GM23248 (cell line): ENCODE data around the gene CA12. TPM values are rescaled to one million over a fixed set of nuclear protein-coding genes. Genes with fewer than 3 reads are reported as not detected.

Experiments
- DNase-seq: peaks from one replicate; pipeline ENCODE4 v3.0.0-alpha.2; 2015
- H2AFZ ChIP-seq: fragments of 200-600 bp; sonication (generic); 2 replicates; pipeline ENCODE4 v1.6.1; 2016; ENCODE audit warnings: antibody characterized with exemption
- H3F3A ChIP-seq: fragments of 200-600 bp; sonication (generic); 2 replicates; pipeline ENCODE4 v1.6.1; 2016; ENCODE audit warnings: mild to moderate bottlenecking, antibody characterized with exemption, mixed run types; ENCODE audit not compliant: insufficient read depth
- H3K27ac ChIP-seq: fragments of 200-600 bp; sonication (generic); 2 replicates; pipeline ENCODE4 v1.5.1; 2016; ENCODE audit warnings: mild to moderate bottlenecking
- H3K27me3 ChIP-seq: fragments of 200-600 bp; sonication (generic); replicated peaks from 2 replicates; pipeline ENCODE4 v1.6.1; 2016; ENCODE audit warnings: mild to moderate bottlenecking; ENCODE audit not compliant: insufficient read depth
- H3K36me3 ChIP-seq: fragments of 200-600 bp; sonication (generic); 2 replicates; pipeline ENCODE4 v1.6.1; 2016; ENCODE audit warnings: low read depth, mild to moderate bottlenecking
- H3K4me1 ChIP-seq: fragments of 200-600 bp; sonication (generic); 2 replicates; pipeline ENCODE4 v1.6.1; 2016; ENCODE audit warnings: mild to moderate bottlenecking; ENCODE audit not compliant: insufficient read depth
- H3K4me2 ChIP-seq: fragments of 200-600 bp; sonication (generic); one replicate; pipeline ENCODE4 v1.6.1; 2016; ENCODE audit warnings: mild to moderate bottlenecking; ENCODE audit not compliant: unreplicated experiment
- H3K4me3 ChIP-seq: fragments of 200-600 bp; sonication (generic); 2 replicates; pipeline ENCODE4 v1.5.1; 2016; ENCODE audit warnings: mild to moderate bottlenecking
- H3K79me2 ChIP-seq: fragments of 200-600 bp; sonication (generic); 2 replicates; pipeline ENCODE4 v1.6.1; 2016; ENCODE audit warnings: mild to moderate bottlenecking; ENCODE audit not compliant: insufficient read depth
- H3K9ac ChIP-seq: fragments of 200-600 bp; sonication (generic); 2 replicates; pipeline ENCODE4 v1.6.1; 2016; ENCODE audit warnings: mild to moderate bottlenecking
- H3K9me2 ChIP-seq: fragments of 200-600 bp; sonication (generic); 2 replicates; pipeline ENCODE4 v1.6.1; 2016; ENCODE audit warnings: mixed run types, mild to moderate bottlenecking, moderate library complexity; ENCODE audit not compliant: insufficient read depth
- H3K9me3 ChIP-seq: fragments of 200-600 bp; sonication (generic); one replicate; pipeline ENCODE4 v1.6.1; 2017; ENCODE audit warnings: low read depth
- H4K20me1 ChIP-seq: fragments of 200-600 bp; sonication (generic); 2 replicates; pipeline ENCODE4 v1.6.0; 2016; ENCODE audit not compliant: insufficient read depth
- EZH2 ChIP-seq: fragments of 200-600 bp; sonication (generic); IDR thresholded peaks from 2 replicates; pipeline ENCODE4 v1.6.1; 2018; ENCODE audit warnings: antibody characterized with exemption, mild to moderate bottlenecking; ENCODE audit not compliant: insufficient read depth, poor library complexity, severe bottlenecking
- EZH2phosphoT487 ChIP-seq: fragments of 200-600 bp; sonication (generic); IDR thresholded peaks from 2 replicates; pipeline ENCODE4 v1.6.1; 2018; ENCODE audit warnings: antibody characterized with exemption, moderate library complexity, mild to moderate bottlenecking, low read depth; ENCODE audit not compliant: insufficient read depth
- WGBS, 2 experiments: methylation state at CpG; one replicate each; pipeline ENCODE4 v1.1.6; 2015 to 2017; ENCODE audit warnings: low lambda C conversion rate in 2 of 2, low coverage in 1 of 2; ENCODE audit errors: missing lambda C conversion rate in 2 of 2; 5-methylcytosine and 5-hydroxymethylcytosine counted together
- in situ Hi-C: fragments of 300-500 bp; cut with MboI; formaldehyde crosslinking; loops from 2 replicates; pipeline ENCODE4 v1.15.0; 2020
- polyA plus RNA-seq: library from polyadenylated mRNA; unstranded; fragments of >200 nt; fragmentation: Nextera tagmentation; extraction: Ambion mirVana; gene quantifications from 2 replicates; pipeline ENCODE4 v1.2.1, GENCODE V29; 2016
- total RNA-seq: library from RNA; depleted of rRNA; stranded (reverse); fragments of >200 nt; shearing (Covaris generic); gene quantifications from 2 replicates; pipeline ENCODE4 v1.2.3, GENCODE V29; 2014

The CA12 gene
- total and polyA plus RNA-seq, 2 experiments from 2014 or later: 41.8 to 42.1 TPM

- H3K27me3 ChIP-seq: no peaks in the 10 kb centered on the region
- no peak overlapping the region for H3K9ac ChIP-seq
- H3K27ac ChIP-seq: no peak overlapping the region
- TF ChIP-seq EZH2phosphoT487: no peak
- no peak for TF ChIP-seq EZH2
- no peak for DNase-seq
- no peaks in the 10 kb centered on the region for H3K36me3 ChIP-seq
- H3F3A ChIP-seq: peaks cover 42% of the 10 kb centered on the region
- H3K9me3 ChIP-seq: no peaks in the 10 kb centered on the region
- H3K4me2 ChIP-seq: no peak overlapping the region
- H3K79me2 ChIP-seq: peaks cover 47% of the 10 kb centered on the region
- H2AFZ ChIP-seq: no peak overlapping the region
- 98 to 99% methylated on average over 7 of the region's 7 CpGs for WGBS, 2 experiments
- no peaks in the 10 kb centered on the region for H3K9me2 ChIP-seq
- peaks cover 41% of the 10 kb centered on the region for H3K4me1 ChIP-seq
- in situ Hi-C loops: no loop called here
- no peak overlapping the region for H3K4me3 ChIP-seq
- no peaks in the 10 kb centered on the region for H4K20me1 ChIP-seq
These were observed 2.7 kb downstream of the CA12 start for GRCh38 chr15:63378946-63379345.

GRCh38 chr15:63374686-63375520 lies 6.7 kb downstream of the CA12 start:
- WGBS, 2 experiments: 3 to 5% methylated on average over 11 of the region's 11 CpGs
- H3K79me2 ChIP-seq: peaks cover 32% of the 10 kb centered on the region
- H3K9me2 ChIP-seq: no peaks in the 10 kb centered on the region
- in situ Hi-C loops: no loop called here
- H2AFZ ChIP-seq: no peak overlapping the region; the same call in 1 of the 2 replicates
- no peaks in the 10 kb centered on the region for H4K20me1 ChIP-seq
- peaks cover 56% of the 10 kb centered on the region for H3K4me1 ChIP-seq
- H3F3A ChIP-seq: peaks cover 70% of the 10 kb centered on the region
- peak overlapping the region; percentile 99 for H3K27ac ChIP-seq
- no peaks in the 10 kb centered on the region for H3K27me3 ChIP-seq
- no peaks in the 10 kb centered on the region for H3K9me3 ChIP-seq
- peak; percentile 89 for DNase-seq
- peak overlapping the region; percentile 39 for H3K4me3 ChIP-seq
- peak overlapping the region; percentile 50 for H3K9ac ChIP-seq
- no peaks in the 10 kb centered on the region for H3K36me3 ChIP-seq
- TF ChIP-seq EZH2phosphoT487: no peak
- no peak for TF ChIP-seq EZH2
- H3K4me2 ChIP-seq: peak overlapping the region; percentile 79

- Histone ChIP-seq H3K27ac (peak overlapping the region; percentile 99), H3K4me3 (no peak overlapping the region), H3K9me2 (no peaks in the 10 kb centered on the region)
These were observed 7.6 kb downstream of the CA12 start for GRCh38 chr15:63373866-63374548.

GRCh38 chr15:63373330-63373729 lies 8.3 kb downstream of the CA12 start:
- peak overlapping the region; percentile 99 for H3K27ac ChIP-seq
- 97% methylated on average over 3 of the region's 3 CpGs for WGBS, 2 experiments
- peaks cover 58% of the 10 kb centered on the region for H3K4me1 ChIP-seq
- H2AFZ ChIP-seq: no peak overlapping the region
- no peak overlapping the region for H3K4me3 ChIP-seq
- TF ChIP-seq EZH2phosphoT487 (no peak), EZH2 (no peak)
- H3F3A ChIP-seq: peaks cover 79% of the 10 kb centered on the region
- DNase-seq: no peak
- no peaks in the 10 kb centered on the region for H3K27me3 ChIP-seq
- in situ Hi-C loops: no loop called here
- no peaks in the 10 kb centered on the region for H4K20me1 ChIP-seq
- no peaks in the 10 kb centered on the region for H3K9me2 ChIP-seq
- H3K4me2 ChIP-seq: no peak overlapping the region
- H3K36me3 ChIP-seq: no peaks in the 10 kb centered on the region
- H3K9ac ChIP-seq: peak overlapping the region; percentile 89
- no peaks in the 10 kb centered on the region for H3K9me3 ChIP-seq
- H3K79me2 ChIP-seq: peaks cover 16% of the 10 kb centered on the region

More at GRCh38 chr15:63373866-63374548, 7.6 kb downstream of the CA12 start:
- in situ Hi-C loops: no loop called here
- 85 to 91% methylated on average over 9 of the region's 9 CpGs for WGBS, 2 experiments
- Histone ChIP-seq H3K36me3 (no peaks in the 10 kb centered on the region), H3K27me3 (no peaks in the 10 kb centered on the region), H3K9me3 (no peaks in the 10 kb centered on the region), H3K4me1 (peaks cover 58% of the 10 kb centered on the region), H3F3A (peaks cover 79% of the 10 kb centered on the region), H3K79me2 (peaks cover 23% of the 10 kb centered on the region), H2AFZ (no peak overlapping the region), H3K4me2 (no peak overlapping the region), H4K20me1 (no peaks in the 10 kb centered on the region), H3K9ac (no peak overlapping the region)
- DNase-seq: no peak
- no peak for TF ChIP-seq EZH2phosphoT487
